GM18517 (cell line): ENCODE data around the gene HNRNPU.
"Not testable (repeated sequence)": the region's sequence is repeated elsewhere in the genome, so short reads cannot be mapped to it uniquely, and the experiment has no call there.

Experiments used
- ATAC-seq: cut with Tn5 transposase; IDR thresholded peaks from one replicate; pipeline ENCODE4 v1.9.1; 2021; ENCODE audit warnings: mild to moderate bottlenecking, moderate library complexity; ENCODE audit not compliant: unreplicated experiment

The HNRNPU gene

GRCh38 chr1:244840219-244840794, 24.0 kb downstream of the HNRNPU start:
- no peak for ATAC-seq

- no peak for ATAC-seq
Measured at GRCh38 chr1:244839656-244840055, 24.7 kb downstream of the HNRNPU start.

- ATAC-seq: no peak
Measured at GRCh38 chr1:244837597-244838258, 26.6 kb downstream of the HNRNPU start.

- no peak for ATAC-seq
Measured at GRCh38 chr1:244836584-244836983, 27.8 kb downstream of the HNRNPU start.

- ATAC-seq: no peak
Measured at GRCh38 chr1:244836135-244836521, 28.2 kb downstream of the HNRNPU start.

- ATAC-seq: peak; percentile 62
Measured at GRCh38 chr1:244835276-244836134, 28.8 kb downstream of the HNRNPU start, which contains the start of gene COX20. Gene COX20 (plus strand): TSS chr1:244835658. CDS start chr1:244835715, 57 bp downstream.

GRCh38 chr1:244834543-244835275, 29.6 kb downstream of the HNRNPU start:
- ATAC-seq: peak; percentile 71

- peak; percentile 19 for ATAC-seq
Measured at GRCh38 chr1:244833734-244834542, 30.4 kb downstream of the HNRNPU start.

- not testable (repeated sequence) for ATAC-seq
Measured at GRCh38 chr1:244833260-244833659, 31.1 kb downstream of the HNRNPU start.

GRCh38 chr1:244830639-244831038, 33.7 kb downstream of the HNRNPU start:
- no peak for ATAC-seq

GRCh38 chr1:244826712-244827111, 37.6 kb downstream of the HNRNPU start:
- ATAC-seq: no peak

- ATAC-seq: no peak
Measured at GRCh38 chr1:244822878-244823277, 41.5 kb downstream of the HNRNPU start.

- no peak for ATAC-seq
Measured at GRCh38 chr1:244821134-244821533, 43.2 kb downstream of the HNRNPU start.

- ATAC-seq: no peak
Measured at GRCh38 chr1:244820131-244820530, 44.2 kb downstream of the HNRNPU start.

GRCh38 chr1:244817415-244817894, 46.9 kb downstream of the HNRNPU start:
- ATAC-seq: no peak

- no peak for ATAC-seq
Measured at GRCh38 chr1:244815600-244816099, 48.7 kb downstream of the HNRNPU start.

- ATAC-seq: no peak
Measured at GRCh38 chr1:244813327-244813726, 51.0 kb downstream of the HNRNPU start.

GRCh38 chr1:244810221-244810620, 54.1 kb downstream of the HNRNPU start:
- ATAC-seq: no peak

GRCh38 chr1:244807138-244807537, 57.2 kb downstream of the HNRNPU start:
- no peak for ATAC-seq

- no peak for ATAC-seq
Measured at GRCh38 chr1:244804841-244805240, 59.5 kb downstream of the HNRNPU start.
